Amniotic epithelial cell (primary cell): ENCODE results near the gene KCNJ9.
"Not testable (repeated sequence)": the region's sequence is repeated elsewhere in the genome, so short reads cannot be mapped to it uniquely, and the experiment has no call there.

ENCODE experiments used
- DNase-seq: peaks from one replicate; pipeline ENCODE4 v3.0.0-alpha.2; 2010; ENCODE audit warnings: low read depth

KCNJ9 gene

DNA sequence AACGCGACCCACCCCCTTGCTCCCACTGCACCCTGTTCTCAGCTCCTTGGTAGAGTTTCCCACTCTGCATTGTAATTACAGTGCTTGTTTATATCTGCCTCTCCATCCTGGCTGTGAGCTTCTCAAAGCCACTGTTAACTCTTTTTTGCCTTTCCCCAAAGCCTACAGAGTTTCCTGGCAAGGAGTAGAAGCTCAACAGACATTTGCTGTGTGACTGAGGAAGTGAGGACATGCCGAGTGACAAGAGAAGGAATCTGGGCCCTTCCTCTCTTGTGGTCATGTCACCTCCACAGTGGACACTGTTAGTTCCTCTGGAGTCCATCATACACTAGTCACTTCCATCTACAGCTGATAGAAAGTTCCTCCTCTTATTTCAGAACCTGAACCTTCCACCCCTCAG is 23.1 kb downstream of the KCNJ9 start:
- DNase-seq, result no peak

DNA sequence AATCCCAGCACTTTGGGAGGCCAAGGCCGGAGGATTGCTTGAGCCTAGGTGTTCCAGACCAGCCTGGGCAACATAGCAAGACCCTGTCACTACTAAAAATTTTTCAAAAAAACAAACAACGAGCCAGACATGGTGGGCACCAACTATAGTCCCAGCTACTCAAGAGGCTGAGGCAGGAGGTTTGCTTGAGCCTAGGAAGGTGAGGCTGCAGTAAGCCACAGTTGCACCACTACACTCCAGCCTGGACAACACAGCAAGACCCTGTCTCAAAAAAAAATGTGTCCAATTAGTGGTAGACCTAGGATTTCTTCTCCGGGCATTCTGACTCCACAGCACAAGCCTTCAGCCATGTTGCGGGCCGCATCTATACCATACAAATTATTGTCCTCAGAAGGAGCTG is 23.8 kb downstream of the KCNJ9 start:
- no peak for DNase-seq

DNA sequence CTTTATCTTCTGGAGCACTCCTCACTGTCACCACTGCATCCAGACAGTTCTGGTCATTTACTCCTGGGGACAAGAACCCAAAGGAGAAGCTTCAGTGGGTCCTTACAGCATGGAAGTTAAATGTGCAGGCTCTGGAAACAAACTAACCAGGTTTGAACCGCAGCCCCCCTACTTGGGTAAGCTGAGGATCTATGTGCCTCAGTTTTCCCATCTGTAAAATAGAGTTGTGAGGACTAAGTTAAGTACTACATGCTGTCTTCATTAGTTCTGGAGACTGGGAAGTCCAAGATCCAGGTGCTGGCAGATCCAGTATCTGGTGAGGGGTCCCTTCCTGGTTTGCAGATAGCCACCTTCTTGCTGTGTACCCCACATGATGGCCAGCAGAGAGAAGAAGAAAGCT is 26.2 kb downstream of the KCNJ9 start:
- no peak for DNase-seq

DNA sequence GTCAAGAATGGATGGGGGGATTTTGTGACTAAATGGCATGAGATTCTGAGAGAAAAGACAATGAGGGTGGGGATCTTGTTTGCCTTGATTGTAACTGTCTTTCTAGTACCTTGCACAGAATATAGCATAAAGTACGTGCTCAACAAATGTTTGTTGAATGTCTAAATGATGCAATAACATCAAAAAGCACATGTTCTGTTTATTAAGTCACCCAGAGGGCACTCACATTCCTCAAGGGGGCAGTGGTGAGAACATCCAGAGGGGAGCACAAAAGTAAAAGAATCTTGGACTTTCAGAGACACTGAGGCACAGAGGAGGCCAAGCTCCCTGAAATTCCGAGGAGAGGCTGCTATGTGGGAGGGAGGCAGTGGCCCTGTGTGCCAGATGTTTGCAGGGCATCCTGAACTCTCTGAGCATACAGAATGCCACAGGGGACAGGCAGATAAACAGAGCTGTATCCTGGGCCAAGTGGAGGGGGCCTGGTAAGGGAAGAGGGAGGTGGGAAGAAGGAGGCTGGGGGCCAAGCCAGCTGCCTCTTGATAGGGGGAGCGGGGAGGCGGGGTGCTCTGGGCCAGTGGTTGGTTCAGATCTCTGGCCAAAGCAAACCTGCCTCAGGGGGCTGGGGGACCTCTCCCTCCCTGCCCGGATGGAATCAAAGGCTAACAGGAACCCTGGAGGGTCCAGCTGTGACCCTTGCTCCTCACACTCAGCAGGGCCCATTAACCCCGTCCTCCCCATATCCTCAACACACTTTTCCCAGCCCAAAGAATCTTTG is 27.7 kb downstream of the KCNJ9 start:
- DNase-seq, result peak; percentile 60

DNA sequence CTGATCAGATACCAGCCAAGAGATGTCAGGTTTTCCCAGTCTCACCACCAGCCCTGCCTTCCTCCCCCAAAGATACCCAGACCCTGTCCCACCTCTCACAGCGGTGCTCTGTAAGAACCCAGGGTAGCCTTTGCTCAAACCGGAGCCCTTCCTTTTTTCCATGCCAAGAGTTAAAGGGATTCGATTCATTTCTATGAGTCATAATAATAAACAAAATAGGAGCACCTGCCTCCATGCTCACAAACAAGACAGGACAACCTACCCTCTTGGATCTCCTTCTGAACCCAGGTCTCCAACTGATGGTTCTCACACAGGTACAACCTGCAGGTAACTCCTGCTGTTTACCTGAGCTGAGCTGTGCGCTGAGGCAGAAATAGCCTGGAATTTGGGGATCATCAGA is 28.3 kb downstream of the KCNJ9 start:
- DNase-seq, result no peak

DNA sequence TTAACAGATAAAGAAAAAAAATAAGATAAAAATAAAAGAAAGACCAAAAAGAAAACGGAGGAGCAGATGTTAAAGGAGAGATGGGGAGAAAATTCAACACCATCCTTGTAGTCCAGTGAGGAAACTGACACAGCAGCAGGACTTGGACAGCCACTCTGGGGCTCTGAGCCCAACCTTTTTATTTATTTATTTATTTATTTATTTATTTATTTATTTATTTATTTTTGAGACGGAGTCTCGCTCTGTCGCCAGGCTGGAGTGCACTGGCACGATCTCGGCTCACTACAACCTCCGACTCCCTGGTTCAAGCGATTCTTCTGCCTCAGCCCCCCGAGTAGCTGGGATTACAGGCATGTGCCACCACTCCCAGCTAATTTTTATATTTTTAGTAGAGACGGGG is 30.1 kb downstream of the KCNJ9 start:
- not testable (repeated sequence) for DNase-seq

DNA sequence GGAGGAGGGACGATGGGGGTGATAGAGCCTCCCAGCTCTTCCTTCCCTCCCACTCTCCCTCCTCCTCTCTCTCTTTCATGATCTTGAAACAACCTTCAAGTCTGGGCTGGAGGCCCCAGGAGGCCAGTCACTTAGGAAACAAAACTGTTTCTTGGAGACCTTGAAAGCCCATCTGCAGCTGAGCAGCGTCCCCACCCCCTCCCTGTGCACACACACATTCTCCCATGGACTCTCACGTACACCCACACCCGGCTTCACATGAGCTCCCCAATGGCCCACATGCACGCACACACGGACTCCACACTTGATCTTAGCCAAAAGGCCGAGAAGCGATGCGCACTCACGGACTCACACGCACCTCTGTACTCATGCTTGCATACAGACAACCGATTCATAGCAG is 31.0 kb downstream of the KCNJ9 start:
- no peak for DNase-seq

DNA sequence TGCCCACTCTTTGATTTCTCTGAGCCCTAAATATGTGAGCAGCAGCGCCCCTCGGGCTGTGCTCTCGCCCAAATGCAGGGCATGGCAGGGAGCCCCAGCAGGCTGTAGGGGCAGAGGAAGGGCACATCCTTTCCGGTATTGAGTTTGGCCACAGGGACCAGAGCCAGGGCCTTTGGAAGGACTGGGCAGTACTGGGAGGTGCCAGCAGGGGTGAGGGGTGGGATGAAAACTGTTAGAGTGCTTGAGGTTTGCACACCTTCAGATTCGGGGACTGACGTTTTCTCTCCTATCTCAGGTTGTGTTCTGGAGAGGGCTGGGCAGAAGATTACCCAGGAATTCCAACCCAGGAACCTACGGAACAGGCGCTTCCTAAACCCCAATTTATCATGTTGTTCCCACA is 32.1 kb downstream of the KCNJ9 start:
- no peak for DNase-seq

DNA sequence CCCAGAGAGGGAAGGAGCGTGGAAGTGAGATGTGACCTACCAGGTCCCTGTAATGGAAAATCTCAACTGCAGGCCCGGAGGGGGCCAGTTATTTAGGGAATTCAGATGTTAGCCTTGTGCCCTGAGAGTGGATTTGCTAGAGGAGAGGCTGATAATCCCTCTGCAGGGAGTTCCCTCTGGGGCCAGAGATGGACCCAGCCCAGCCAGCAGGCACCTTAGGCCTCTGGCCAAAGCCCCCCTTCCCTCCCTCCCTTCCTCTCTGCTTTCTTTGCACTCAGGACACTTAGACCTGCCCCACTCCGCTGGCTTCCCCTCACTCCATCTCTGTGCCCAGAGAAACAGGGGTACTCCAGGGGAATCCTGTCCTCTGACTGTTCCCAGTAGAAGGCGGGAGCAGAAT is 32.7 kb downstream of the KCNJ9 start:
- DNase-seq, result no peak

DNA sequence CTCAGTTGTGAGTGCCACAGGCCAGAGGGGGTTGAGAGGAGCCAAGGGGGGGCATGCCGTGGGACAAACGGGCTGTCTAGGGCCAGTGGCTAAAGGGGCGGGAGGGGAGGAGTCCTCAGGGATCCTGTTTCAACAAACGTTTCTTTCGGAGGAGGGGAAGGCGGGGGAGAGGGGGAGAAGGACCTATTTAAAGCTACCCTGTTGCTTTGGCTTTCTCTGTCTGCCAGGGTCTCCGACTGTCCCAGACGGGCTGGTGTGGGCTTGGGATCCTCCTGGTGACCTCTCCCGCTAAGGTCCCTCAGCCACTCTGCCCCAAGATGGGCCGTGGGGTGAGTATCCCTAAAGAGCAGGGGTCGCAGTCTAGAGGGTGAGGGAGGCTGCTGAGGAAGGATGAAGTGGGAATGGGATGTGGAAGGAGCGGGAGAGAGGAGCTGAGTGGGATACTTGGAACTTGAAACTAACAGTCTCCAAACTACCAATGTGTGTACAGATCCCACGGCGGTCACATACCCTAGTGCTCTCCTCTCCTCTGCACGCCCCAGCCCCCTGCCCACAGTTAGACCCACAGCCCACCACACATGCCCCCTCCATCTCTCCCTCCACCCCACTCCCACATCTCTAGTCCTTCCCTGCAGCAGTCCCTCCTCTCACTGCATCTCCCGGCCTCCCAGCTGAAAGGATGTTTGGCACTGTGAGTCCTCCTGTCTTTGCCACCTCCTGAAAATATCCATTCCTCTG is 34.4 kb downstream of the KCNJ9 start, which contains the start of gene ATP1A2:
TSS of gene ATP1A2 (plus strand) at position 215 of the 738 bp plus-strand sequence. CDS start at position 318, 103 bp downstream.
- DNase-seq, result no peak

DNA sequence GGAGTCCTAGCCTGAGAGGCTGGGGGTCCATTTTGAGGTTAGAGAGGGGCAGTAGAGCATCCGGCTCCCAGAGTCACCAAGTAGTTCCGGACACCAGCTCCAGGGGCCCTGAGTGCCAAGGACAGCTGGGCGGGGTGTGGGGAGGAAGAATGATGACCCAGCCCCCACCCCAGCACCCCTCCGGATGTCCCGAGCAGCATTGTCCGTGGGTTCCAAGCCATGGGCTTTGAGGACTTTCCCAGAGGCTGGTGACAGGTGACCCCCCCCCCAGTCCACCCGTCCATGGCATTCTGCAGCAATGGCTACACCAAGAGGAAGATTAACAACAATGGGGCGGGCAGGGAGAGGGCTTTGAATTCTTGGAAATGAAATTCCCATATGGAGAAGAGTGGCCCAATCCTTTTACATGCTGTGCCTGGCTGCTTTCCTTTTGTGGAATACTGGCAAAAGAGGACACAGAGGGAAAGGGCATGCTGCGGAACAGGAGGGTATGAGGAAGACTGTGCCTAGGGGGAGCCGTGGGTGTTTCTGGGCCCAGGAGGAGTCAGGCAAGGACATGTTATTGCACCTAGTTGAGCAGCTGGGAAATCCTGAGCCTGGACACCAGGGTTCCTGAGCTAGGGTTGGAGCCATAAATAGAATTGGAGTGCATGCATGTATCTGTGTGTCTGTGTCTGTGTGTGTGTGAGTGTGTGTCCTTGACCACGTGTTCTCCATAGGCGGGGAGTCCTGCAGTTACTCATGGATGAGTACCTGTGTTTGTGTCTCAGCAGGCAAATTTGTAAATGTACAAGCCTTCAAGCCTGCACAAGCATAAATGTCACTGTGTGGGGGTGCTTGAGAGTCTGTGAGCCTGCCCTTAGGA is 35.2 kb downstream of the KCNJ9 start:
- DNase-seq, result peak; percentile 70

DNA sequence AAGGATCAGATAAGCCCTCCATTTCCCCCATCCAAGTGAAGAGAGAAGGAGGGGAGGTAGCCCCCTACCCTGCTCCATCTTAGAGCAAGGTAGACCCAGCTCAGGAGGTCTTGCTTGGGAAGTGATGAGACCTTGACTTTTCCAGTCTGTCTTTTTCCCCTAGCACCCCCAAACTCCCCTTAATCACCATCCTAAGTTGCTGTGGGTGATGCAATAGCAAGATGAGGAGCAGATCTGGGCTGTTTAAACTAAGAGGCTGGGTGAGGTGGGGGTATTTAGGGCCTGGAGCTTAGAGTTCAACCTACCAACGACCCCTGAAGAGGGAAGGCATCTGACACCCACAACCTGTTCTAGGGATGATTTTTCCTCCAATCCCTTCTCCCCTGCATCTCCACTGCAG is 36.0 kb downstream of the KCNJ9 start:
- DNase-seq, result no peak

DNA sequence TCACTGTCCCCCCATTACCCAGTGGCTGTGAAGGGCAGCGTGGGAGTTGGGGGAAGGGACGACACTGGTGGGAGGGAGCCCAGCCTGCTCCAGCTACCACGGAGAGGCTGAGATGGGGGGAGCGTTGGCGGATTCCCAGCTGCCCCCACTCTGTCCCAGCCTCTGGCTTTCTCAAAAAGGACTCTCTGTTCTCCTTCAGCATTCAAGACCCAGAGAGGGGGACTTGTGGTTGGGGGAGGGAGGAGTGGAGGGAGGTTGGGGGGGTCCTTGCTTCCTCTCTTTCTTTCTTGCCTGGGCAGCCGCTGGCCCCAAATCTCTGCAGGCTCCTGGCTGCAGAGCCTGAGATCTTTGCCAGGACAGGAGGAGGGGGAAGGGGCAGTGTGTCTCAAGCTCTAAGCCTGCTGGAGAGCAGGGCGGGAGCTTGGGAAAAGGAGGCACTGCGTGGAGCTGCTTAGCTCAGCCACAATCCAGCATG is 36.4 kb downstream of the KCNJ9 start:
- peak; percentile 22 for DNase-seq

DNA sequence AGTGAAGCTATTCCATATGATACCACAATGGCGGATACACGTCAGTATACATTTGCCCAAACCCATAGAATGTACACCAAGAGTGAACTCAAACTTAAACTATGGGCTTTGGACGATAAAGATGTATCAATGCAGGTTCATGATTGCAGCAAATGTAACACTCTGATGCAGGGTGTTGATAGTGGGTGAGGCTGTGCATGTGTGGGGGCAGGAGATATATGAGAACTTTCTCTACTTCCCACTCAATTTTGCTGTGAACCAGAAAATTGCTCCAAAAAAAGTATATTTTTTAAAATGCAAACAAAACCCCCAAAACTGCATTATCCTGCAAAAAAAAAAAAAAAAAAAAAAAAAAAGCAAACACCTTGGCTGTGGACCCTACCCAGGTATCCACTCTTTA is 37.6 kb downstream of the KCNJ9 start:
- no peak for DNase-seq

DNA sequence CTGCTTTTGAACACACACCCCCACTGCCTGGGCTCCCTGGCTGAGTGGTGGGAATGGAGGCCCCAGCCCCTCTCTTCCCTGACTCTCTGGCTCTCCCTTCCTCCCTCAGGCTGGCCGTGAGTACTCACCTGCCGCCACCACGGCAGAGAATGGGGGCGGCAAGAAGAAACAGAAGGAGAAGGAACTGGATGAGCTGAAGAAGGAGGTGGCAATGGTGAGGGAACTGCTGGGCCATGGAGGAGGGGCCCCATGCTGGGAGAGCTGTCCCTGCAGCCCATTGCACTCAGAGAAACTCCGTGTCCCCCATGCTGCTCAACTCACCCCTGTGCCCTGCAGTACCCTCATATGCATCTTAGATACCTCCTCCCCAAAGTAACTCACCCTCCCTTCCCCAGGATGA is 39.5 kb downstream of the KCNJ9 start:
- no peak for DNase-seq

DNA sequence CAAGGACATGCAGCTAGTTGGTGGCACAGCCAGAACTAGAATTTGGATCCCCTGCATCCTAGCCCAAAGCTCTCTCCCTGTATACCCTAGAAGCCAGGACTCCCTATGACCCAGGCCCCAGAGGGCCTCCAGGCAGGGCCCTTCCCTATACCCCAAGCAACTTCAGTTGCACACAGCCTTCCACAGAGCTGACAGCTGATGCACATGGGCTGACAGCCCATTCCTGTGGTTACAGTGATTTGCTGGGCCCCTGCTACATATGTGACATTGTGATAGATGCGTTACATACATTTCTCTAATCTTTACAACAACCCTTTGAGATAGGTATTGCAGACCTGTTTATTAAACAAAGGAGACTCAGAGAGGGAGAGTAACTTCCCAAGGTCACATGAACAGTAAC is 40.0 kb downstream of the KCNJ9 start:
- no peak for DNase-seq

DNA sequence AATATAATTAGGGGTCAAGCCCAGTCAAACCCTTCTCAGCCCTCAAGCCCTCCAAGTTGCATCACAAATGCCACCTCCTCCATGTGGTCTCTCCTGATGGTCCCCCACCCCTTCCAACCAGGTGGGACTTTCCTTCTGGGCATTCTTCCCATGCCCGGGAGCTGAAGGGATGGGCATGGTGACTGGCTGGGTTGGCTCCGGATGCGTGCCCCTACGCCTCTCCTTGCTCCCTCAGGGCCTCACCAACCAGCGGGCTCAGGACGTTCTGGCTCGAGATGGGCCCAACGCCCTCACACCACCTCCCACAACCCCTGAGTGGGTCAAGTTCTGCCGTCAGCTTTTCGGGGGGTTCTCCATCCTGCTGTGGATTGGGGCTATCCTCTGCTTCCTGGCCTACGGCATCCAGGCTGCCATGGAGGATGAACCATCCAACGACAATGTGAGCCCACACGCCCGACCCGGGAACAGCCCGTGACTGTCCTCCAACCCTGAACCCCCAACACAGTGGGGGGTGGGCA is 41.7 kb downstream of the KCNJ9 start:
- DNase-seq, result no peak

DNA sequence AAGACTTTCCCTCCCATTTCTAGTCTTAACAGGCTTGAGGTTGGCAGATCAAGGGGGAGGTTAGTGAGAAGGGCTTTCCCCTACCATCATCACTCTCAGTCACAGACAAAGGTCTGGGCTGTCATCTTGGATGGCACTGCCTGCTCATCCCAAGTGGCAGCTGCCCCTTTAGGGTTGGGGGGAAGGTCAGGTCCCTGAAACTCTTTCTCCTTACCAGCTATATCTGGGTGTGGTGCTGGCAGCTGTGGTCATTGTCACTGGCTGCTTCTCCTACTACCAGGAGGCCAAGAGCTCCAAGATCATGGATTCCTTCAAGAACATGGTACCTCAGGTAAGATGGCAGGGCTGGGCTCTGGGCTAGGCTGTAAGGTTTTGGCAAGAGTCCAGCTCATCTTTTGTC is 42.4 kb downstream of the KCNJ9 start:
- no peak for DNase-seq

DNA sequence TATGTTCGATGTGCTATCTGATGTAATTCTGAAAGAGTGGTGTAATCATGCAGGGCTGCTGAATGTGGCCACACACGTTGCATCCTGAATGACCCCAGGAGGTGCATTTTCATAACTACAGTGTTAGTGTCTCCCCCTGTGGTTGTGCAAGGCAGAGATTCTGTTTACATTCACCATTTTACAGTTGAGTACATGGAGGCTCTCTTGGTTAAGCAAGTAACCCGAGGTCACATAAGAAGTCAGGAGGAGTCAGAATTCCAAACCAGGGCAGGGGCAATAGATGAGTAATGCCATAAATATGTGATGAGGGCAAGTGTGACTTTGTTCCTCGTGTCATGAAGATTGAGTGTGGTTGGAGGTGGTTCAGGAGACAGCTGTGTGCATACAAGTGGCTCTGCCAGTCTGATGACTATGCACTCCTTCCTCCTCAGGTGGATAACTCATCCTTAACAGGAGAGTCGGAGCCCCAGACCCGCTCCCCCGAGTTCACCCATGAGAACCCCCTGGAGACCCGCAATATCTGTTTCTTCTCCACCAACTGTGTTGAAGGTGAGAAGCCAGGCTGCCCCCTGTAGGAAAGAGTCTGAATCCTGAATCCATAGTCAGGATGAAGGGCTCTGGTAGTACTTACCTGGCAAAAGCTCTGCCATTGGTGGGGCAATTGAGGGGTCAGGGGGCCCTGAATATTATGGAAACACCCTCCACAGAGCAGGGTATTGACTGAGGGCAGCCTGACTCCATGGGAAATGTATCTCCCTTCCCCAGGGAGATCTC is 43.6 kb downstream of the KCNJ9 start:
- peak; percentile 85 for DNase-seq

DNA sequence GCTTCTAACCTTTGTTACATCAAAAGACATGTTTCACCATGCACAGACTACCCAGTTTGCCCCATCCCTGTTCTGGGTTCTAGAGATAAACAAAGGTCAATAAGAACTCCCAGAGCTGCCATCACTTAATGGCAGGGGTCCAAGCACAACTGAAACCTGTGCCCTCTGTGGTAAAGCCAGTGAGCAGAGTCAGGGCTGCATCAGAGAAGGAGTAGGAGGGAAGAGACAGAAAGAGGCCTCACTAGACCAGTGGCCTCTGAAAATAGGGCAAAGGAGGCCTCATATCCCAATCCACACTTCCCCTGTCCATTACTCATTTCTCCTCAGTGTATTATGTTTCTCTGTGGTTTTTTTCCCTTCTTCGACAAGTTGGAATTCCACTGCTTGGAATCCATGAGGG is 44.4 kb downstream of the KCNJ9 start:
- DNase-seq, result peak; percentile 39

DNA sequence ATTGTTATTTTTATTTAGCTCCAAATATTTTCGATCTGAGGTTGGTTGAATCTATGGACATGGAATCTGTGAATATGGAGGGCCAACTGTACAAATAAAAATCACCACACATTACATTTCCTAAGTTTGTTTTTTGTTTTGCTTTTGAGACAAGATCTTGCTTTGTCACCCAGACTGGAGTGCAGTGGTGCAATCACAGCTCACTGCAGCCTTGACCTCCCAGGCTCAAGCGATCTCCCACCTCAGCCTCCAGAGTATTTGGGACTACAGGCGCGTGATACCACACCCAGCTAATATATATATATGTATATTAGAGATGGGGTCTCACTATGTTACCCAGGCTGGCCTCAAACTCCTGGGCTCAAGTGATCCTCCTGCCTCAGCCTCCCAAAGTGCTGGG is 45.0 kb downstream of the KCNJ9 start:
- DNase-seq, result not testable (repeated sequence)
